K562 (cell line): ENCODE results near the gene RDH14. TPM values are rescaled to one million over a fixed set of nuclear protein-coding genes. Genes with fewer than 3 reads are reported as not detected.

Experiments
- CBX5 ChIP-seq: IDR thresholded peaks from 2 replicates; pipeline ENCODE4 v1.6.1; 2014; ENCODE audit warnings: low read depth, borderline replicate concordance
- CBX8 ChIP-seq: fragments of 200-600 bp; sonication (generic); IDR thresholded peaks from 2 replicates; pipeline ENCODE4 v1.6.1; 2012; ENCODE audit warnings: borderline replicate concordance, mixed run types, low read depth, mild to moderate bottlenecking, moderate library complexity, mixed read lengths, low read length, control low read depth, inconsistent platforms; ENCODE audit not compliant: poor library complexity, severe bottlenecking; ENCODE audit errors: extremely low read depth
- polyA plus RNA-seq, 8 experiments: library from polyadenylated mRNA; depleted of rRNA in 4 of 8; stranded (reverse) in 5 of 8; unstranded in 3 of 8; fragments of >200 nt; fragmentation: Nextera tagmentation in 2 of 8; fragmentation: Illumina TruSeq in 1 of 8; extraction: Ambion mirVana in 2 of 8; extraction: Trizol in 1 of 8; gene quantifications; 2 replicates each; pipeline versions ENCODE4 v1.2.1 to v1.2.3, GENCODE V29; 2011 to 2014; ENCODE audit warnings: inconsistent platforms in 1 of 8, missing spikeins in 1 of 8
- total RNA-seq, 7 experiments: library from RNA; depleted of rRNA in 6 of 7; stranded (reverse); fragments of >200 nt in 6 of 7; fragmentation: Illumina TruSeq in 2 of 7; extraction: Trizol in 2 of 7; gene quantifications; 2 replicates each; pipeline versions ENCODE4 v1.2.1 to v1.2.3, GENCODE V29; 2011 to 2021; ENCODE audit warnings: low replicate concordance in 1 of 7
- TF ChIP-seq, protein P1 (sequence below): sonication (generic); formaldehyde crosslinking; IDR thresholded peaks from 2 replicates; pipeline ENCODE4 v1.8.0; 2022; ENCODE audit warnings: mild to moderate bottlenecking, missing genetic modification reagents
- TF ChIP-seq, protein P2 (sequence below): fragments of 250-450 bp; sonication (Bioruptor Pico); IDR thresholded peaks from 2 replicates; pipeline ENCODE4 v1.5.0; 2021; ENCODE audit warnings: mild to moderate bottlenecking, borderline replicate concordance
- TF ChIP-seq, protein P3 (sequence below), 2 experiments: fragments of 450-650 bp in 1 of 2; IDR thresholded peaks; 2 replicates each; pipeline ENCODE4 v1.6.1; 2011 to 2017; ENCODE audit warnings: low read depth in 2 of 2, antibody characterized with exemption in 1 of 2, borderline replicate concordance in 1 of 2, low read length in 1 of 2, mild to moderate bottlenecking in 1 of 2, mixed read lengths in 1 of 2; ENCODE audit not compliant: control insufficient read depth in 1 of 2

The RDH14 gene
- total and polyA plus RNA-seq, 9 of the 15 experiments (the other 6 are each of a cell fraction or from before 2014, with no cell fraction given): 6.7 to 26.2 (median 20.9) TPM

DNA sequence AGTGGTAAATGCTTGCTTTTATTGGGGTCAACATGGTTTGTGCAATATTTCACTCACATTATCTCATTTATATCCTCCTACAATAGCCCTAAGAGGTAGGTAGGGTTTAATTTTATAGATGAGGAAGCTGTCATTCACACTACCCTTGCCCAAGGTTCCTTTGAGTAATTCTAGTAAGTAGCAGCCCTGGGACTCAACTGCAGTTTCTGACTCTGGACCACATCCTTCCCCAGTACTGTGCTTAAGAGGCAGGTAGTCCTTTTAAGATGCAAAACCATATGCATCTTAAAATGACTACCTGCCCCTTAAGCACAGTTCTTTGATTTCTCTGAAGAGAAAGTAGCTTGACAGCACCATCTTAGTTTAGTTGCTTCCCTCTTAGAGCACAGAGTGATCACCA, 44.7 kb upstream of the RDH14 start (continued):
- TF ChIP-seq, protein P1, sequence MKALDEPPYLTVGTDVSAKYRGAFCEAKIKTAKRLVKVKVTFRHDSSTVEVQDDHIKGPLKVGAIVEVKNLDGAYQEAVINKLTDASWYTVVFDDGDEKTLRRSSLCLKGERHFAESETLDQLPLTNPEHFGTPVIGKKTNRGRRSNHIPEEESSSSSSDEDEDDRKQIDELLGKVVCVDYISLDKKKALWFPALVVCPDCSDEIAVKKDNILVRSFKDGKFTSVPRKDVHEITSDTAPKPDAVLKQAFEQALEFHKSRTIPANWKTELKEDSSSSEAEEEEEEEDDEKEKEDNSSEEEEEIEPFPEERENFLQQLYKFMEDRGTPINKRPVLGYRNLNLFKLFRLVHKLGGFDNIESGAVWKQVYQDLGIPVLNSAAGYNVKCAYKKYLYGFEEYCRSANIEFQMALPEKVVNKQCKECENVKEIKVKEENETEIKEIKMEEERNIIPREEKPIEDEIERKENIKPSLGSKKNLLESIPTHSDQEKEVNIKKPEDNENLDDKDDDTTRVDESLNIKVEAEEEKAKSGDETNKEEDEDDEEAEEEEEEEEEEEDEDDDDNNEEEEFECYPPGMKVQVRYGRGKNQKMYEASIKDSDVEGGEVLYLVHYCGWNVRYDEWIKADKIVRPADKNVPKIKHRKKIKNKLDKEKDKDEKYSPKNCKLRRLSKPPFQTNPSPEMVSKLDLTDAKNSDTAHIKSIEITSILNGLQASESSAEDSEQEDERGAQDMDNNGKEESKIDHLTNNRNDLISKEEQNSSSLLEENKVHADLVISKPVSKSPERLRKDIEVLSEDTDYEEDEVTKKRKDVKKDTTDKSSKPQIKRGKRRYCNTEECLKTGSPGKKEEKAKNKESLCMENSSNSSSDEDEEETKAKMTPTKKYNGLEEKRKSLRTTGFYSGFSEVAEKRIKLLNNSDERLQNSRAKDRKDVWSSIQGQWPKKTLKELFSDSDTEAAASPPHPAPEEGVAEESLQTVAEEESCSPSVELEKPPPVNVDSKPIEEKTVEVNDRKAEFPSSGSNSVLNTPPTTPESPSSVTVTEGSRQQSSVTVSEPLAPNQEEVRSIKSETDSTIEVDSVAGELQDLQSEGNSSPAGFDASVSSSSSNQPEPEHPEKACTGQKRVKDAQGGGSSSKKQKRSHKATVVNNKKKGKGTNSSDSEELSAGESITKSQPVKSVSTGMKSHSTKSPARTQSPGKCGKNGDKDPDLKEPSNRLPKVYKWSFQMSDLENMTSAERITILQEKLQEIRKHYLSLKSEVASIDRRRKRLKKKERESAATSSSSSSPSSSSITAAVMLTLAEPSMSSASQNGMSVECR (CRISPR knock-in tag): no peak
- TF ChIP-seq CBX5 (no peak), CBX8 (no peak)
- TF ChIP-seq, protein P2, sequence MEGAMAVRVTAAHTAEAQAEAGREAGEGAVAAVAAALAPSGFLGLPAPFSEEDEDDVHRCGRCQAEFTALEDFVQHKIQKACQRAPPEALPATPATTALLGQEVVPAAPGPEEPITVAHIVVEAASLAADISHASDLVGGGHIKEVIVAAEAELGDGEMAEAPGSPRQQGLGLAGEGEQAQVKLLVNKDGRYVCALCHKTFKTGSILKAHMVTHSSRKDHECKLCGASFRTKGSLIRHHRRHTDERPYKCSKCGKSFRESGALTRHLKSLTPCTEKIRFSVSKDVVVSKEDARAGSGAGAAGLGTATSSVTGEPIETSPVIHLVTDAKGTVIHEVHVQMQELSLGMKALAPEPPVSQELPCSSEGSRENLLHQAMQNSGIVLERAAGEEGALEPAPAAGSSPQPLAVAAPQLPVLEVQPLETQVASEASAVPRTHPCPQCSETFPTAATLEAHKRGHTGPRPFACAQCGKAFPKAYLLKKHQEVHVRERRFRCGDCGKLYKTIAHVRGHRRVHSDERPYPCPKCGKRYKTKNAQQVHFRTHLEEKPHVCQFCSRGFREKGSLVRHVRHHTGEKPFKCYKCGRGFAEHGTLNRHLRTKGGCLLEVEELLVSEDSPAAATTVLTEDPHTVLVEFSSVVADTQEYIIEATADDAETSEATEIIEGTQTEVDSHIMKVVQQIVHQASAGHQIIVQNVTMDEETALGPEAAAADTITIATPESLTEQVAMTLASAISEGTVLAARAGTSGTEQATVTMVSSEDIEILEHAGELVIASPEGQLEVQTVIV (CRISPR knock-in tag): no peak
- TF ChIP-seq, protein P3, sequence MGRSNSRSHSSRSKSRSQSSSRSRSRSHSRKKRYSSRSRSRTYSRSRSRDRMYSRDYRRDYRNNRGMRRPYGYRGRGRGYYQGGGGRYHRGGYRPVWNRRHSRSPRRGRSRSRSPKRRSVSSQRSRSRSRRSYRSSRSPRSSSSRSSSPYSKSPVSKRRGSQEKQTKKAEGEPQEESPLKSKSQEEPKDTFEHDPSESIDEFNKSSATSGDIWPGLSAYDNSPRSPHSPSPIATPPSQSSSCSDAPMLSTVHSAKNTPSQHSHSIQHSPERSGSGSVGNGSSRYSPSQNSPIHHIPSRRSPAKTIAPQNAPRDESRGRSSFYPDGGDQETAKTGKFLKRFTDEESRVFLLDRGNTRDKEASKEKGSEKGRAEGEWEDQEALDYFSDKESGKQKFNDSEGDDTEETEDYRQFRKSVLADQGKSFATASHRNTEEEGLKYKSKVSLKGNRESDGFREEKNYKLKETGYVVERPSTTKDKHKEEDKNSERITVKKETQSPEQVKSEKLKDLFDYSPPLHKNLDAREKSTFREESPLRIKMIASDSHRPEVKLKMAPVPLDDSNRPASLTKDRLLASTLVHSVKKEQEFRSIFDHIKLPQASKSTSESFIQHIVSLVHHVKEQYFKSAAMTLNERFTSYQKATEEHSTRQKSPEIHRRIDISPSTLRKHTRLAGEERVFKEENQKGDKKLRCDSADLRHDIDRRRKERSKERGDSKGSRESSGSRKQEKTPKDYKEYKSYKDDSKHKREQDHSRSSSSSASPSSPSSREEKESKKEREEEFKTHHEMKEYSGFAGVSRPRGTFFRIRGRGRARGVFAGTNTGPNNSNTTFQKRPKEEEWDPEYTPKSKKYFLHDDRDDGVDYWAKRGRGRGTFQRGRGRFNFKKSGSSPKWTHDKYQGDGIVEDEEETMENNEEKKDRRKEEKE (IDR thresholded peaks at IDR 0.05; ENCODE audit: borderline replicate concordance in 1 of 2, control insufficient read depth in 1 of 2, low read depth in 2 of 2, low read length in 1 of 2): no peak
